NCI-H2081 treated with DMSO at 0.1 percent for 48 hours (cell line): ENCODE measurements around the gene RBM38.

Experiments used
- DNase-seq: peaks from one replicate; lab custom pipeline; 2025; lab: John Stamatoyannopoulos, UW

RBM38 gene

DNA sequence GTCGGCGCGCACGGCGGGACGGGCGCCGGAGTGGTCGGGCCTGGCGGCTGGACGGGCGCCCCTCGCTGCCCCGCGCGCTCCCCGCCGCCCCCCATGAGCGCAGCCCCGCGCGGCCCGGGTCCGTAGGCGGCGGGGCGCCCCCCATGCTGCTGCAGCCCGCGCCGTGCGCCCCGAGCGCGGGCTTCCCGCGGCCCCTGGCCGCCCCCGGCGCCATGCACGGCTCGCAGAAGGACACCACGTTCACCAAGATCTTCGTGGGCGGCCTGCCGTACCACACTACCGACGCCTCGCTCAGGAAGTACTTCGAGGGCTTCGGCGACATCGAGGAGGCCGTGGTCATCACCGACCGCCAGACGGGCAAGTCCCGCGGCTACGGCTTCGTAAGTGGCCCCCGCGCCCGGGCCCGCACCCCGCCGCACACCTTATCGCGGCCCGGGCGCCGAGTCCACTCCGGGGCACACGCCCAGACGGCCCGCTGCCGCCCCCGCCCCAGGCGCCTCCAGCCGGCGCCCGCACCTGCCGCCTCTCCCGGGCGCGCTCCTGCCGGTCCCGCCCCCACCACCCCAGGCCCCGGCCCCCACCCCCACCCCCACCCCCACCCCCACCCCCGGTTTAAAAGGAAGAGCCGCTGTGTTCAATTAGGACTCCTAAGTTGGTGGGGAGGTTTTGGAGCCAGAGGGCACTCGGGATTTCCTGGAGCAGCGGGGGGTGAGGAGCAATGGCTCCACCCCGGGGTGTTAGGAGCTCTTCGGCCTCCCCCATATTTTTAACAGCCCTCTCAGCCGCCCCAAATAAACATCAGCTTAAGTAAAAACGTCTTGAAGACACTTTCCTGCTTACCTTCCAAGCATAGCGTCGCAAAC is 474 bp downstream of the RBM38 start:
- no peak for DNase-seq

DNA sequence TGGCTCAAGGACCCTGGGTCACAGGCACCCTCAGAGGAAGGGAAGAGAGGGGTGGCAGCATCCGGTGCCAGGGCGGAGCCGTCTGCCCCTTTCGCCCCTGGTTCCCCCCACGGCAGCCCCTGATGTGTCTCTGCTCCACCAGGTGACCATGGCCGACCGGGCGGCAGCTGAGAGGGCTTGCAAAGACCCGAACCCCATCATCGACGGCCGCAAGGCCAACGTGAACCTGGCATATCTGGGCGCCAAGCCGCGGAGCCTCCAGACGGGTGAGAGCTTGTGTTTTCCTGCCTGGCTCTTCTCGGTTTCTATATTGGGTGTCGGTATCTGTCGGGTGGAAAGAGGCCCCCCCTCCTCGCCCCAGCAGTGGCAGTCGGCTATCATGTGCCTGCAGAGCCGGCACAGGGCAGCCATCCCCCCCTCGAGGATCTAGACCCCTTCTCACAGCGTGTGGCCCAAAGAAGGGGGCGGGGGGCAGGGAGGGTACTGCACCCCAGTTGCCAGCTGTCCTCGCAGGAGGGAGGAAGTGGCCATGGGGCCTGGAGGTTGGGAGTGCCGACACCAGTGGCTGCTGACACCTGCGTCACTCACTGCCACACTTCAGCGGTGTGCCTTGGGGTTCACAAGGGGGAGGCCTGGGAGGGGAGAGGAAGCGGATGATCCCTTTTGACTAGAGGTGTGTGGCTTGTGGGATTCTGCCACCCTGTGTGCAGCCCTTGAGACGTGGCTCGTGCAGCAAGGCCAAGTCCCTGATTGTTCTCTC is 1.5 kb downstream of the RBM38 start:
- no peak for DNase-seq

DNA sequence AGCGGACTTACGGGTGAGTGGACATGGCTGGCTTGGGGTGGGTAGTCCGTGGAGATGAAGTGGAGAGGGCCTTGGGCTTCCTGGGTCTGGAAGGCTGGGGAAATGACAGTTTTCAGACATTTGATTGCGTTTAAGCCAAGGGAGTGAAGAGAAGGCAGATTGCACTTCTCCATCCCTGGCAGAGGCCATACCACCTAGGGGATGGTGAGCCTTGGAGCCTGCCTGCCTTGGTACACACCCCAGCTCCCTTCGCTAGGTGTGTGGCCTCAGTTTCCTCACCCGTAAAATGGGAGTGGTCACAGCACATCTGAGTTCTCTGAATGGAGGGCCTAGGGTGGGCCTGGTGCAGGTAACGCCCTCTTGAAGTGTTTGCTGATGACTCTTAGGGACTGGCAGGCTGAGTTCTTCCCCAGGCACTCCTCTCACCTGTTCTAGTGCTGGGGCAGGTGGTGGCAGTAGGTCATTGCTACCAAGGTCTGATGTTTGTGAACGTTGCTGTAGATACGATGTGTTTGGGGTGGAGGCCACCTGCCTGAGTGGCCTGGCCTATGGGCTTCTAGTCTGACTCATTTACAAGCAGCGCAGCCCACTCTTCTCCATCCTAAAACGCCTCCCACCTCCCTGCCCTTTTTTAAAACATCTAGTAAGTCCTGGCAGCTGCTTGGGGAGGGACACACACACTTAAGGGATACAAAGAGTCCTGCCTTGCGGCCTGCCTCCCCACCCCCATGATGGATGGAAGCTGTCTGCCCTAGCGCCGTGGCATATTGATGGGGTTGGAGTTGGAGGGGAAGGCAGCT is 2.3 kb downstream of the RBM38 start:
- no peak for DNase-seq

DNA sequence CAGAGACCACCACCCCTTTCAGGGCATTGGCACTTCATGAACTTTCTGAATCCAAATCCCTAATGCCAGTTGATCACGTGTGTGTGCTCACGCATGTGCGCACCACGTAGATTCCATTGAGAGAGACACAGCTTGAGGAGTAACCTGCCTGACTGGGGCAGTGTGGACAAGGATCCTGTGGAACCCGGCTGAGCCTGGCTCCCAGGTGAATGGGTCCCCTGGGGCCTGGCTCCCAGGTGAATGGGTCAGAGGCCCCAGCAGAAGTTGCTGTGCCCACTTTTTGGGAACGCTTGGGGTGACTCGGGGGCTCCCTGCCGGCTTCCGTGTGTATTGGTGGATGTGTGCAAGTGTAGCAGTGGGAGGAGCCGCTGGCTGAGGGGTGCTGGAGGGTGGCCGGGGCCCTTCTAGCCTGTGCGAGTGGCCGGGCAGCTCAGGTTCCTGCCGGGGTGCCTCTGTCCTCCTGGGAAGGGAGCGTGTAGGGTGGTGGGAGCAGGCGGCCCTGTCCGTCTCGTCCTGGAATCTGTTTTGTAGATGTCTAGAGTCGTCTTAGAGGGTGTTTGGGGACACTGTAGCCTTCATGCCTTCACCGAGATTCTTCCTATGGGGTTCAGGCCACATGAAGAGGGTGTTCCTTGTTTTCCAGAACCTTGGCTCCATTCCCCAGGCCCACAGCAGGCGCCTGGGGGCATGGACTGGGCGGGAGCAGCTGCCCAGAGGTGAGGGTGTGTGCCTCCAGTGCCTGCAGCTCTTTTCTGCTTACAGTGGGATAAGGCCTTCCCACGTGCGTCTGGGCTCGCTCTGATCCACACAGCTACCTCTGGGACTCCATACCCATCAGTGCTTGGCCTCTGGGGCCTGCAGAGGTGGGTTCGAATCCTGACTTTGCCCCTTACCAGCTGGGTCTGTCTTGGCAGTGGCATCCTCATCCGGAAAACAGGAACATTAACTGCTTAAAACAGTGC is 3.2 kb downstream of the RBM38 start:
- DNase-seq, result no peak

DNA sequence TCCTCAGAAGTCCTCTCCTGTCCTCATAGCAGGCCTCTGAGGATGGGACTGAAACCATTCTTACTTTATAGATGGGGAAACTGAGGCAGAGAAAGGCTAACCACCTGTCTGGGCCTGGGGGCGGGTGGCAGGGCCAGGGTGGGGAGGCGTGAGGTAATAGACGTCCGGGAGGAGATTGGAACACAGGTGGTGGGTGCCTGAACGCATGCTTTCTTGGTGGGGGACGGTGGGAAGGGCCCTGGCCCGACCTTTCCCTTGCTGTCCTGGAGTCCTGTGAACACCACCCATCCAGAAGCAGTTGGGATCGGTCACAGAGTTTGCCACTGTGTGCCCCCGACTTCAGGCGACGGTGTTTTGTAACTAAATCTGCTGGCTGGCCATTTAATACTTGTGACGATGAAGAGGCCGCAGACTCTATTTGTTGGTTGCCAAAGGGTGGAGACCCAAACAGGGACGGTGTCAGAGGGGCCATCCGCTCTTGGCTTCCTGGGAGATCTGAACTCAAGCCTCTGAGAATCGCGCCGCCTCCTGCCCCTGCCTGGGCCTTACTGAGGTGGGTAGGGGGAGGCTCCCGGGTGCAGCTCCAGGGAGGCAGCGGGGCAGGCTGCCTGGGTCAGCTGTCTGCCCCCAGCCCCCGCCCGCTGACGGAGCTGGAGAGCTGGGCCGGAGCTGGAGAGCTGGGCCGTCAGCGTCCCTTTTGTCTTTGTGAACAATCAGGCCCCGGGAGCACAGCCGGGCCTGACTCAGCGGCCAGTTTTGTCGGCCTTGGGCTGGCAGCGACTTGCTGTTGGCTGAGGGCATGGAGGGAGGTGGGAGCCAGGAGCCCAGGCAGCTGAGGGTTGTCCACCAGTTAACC is 4.1 kb downstream of the RBM38 start:
- no peak for DNase-seq

DNA sequence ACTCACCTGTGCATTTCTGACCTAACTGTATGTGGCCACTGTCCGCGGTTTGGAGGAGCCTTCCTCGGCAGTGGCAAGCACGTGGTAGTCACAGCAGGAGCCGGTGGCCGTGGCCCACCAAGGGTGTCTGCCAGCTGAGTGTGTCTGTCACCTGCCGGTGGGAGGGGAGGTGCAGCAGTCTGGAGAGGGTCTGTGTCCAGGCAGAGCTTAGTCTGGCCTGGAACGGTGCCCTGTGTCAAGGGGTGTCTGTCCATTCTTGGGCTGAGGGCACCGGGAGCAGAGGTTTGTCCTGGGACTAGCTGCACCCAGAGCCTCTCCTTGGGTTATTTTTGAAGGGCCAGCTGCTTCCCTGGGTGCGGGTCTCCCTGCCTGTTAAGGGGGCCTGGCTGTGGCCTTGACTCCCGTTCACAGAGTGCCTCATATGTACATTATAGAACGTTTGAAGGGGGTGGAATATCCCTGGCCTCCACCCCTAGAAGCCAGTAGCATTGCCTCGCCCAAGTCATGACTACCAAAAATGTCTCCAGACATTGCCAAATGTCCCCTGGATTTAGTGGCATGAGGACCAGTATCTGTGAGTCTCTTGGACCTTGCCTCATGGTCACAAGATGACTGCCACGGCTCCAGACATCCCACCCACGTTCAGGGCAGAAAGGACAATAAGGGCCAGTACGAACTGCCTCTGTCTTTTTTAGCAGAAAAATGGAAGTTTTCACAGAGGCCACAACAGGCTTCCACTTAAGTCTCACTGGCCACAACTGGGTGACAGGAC is 5.2 kb downstream of the RBM38 start:
- no peak for DNase-seq

DNA sequence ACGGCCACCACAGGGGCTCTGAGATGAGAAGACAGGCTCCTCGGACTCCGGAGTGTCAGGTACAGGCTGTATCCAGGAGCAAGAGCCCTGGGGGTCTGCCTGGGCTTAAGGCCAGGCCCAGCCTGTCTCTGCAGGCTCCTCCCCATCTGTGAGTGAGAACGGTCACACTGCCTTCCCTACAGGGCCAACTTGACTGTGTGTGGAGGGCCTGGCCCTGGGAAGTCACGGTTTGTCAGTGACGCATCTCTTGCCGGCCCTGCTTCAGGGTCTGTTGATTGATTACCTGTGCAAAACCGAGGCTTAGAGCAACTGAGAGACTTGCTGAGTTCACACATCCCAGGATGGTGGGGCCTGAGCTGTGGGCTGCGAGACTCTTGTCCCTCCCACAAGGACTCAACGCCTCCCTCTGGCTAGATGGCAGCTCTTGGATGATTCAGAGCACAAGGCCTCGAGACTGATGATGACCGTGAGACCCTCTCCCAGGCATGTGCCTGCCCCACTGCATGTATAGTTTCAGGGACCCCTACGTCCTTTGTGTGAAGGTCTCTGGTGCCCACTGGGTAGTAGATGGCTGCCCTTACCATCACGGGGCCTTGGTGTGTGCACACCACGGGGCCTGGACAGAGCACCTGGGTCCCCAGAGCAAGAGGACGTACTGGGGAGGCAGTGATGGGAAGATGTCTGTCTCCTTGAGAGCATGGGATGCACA is 5.9 kb downstream of the RBM38 start:
- no peak for DNase-seq

DNA sequence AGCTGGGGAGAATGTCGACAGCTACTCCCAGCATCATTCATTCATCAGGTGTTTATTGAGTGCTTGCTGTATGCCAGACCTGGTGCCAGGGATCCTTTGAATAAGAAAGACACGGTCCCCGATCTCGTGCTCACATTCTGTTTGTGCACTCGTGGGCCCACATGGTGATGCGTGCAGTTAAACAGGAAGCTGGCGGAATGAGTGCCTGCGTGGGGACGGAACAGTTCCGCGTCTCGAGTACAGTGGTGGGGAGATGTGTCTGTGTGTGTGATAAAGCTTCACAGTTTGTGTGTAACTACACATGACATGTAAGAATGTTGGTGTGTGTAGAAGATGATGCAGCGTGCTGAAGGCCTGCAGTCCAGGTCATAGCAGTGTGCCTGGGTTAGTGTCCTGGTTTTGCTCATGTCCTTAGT is 6.5 kb downstream of the RBM38 start:
- DNase-seq, result no peak

DNA sequence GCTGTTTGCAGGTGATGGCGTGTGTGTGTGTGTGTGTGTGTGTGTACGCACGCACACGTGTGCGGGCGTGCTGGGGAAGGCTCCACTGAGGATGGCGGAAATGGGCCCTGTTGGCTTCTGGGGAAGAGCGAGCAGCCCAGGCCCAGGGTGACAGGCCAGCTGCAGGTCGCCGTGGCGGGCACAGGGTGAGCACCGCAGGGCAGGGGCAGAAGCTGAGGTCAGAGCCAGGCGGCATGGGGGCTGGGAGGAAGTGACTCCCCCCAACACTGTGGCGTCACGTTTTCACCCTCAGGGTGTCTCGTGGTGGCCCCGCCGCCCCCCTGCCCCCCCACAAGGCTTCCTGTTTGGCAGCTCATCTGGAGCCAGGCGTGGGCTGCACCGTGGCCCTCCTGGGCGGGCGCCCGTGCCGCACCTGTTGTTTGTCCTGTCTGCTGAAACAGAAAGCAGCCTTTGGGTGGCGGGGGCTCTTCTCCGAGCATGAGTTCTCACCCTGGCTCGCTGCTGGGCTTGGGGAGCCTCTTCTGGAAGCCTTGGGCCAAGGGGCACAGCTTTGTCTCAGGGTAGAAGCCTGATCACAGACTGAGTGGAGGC is 7.1 kb downstream of the RBM38 start:
- DNase-seq, result no peak

DNA sequence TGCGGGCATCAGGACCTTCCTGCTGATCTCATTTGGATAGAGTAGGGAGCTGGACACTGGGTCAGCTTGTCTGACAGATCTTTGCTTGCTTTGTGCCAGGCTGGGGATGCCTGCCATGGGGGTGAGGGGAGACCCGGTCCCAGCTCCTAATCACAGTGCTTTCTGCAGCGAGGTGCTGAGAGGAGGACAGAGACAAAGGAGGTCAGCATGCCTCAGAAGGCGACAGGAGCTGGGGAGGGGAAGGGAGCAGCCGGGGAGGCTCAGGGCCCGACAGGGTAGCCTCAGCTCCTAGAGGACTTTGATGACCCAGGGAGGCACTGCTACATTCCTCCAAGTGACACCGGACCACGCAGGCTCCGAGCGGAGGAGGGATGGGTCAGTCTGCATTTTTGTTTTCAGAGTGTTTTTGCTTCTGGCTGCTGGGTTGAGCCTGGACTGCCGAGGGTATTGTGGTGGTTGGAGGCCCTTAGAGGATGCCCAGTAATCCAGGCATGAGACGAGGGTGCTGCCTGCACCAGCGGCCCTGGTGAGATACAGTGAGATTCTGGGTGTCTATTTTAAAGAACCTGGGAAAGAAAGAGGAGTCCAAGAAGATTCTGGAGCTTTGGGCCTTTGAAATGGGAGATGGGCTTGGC is 7.8 kb downstream of the RBM38 start:
- no peak for DNase-seq

DNA sequence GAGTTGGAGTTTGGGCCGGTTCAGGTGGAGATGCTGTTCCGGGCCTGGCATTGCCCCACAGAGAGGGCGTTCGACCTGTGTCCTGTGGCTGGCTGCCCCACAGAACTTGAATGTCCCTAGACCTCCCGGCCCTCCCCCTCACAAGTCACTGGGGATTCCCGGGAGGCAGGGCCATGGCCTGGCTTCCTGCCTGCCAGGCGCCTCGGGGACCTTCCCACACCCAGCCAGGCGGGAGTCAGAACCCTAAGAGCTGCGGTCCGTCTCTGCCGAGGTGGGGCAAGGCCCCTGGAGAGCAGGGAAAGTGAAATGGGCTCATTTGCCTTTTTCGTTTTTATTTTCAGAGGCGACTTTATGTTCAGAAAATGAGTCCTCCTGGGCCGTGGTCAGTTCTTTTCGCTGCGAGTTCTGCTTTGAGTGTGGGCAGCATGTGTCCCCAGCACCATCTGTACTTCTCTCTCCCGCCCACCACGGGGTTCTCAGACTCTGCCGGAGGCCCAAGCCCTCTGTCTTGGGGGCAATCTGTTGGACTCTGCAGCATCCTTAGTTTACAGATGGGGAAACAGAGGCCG is 8.5 kb downstream of the RBM38 start:
- no peak for DNase-seq

DNA sequence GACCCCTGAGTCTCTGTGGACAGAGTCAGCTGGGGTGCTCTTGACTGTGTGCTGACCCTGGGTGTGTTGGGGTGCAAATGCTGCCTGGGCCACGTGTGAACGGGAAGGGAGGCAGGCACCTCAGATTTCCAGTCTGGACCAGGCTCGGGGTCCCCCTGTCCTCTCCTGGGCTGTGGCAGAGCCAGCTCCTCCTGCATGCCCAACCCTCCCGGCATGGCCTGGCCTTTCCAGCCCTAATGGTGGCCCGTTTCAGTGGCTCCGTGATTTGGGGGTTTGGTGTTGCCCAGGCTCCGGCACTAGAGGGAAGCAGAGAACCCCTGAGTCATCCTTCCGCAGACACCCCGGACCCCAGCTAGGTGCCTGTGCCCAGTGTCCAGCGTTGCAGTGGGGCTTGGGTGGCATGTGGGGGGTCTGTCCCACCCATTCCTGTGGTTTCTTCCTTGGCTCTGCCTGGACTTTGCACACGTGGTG is 9.1 kb downstream of the RBM38 start:
- DNase-seq, result no peak

DNA sequence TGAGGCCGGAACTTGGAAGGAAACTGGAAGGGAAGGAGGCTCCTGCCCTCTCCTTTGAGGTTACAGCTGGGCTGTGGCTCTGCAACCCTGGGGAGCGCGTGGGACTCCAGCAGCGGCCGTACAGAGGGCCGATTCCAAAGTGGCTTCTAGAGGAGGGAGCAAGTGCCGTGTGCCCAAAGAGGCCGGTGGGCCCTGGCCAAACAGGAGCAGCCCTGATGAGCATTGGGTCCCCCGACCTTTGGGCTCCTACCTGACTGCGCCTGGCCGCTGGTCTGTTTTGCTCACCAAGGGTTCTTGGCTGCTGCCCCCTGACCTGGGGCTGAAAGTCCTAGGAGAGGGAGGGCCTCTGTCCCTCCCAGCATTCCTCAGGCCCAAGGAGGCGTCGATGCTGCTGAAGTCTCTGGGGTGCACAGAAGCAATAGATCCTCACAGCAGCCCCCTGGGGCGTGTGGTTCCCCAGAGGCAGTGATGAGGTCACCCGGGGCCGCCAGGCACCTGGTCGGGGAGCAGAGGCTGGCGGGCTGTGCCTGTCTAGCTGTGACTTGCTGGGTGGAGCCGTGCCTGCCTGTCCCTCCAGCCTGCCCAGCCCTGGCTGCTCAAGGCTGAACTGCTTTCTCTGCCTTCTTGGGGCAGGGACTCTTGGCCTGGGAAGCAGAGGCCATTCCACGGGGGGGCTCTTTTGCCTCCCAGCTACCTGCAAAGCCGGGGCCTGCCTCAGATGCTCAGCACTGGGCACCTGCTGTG is 9.8 kb downstream of the RBM38 start:
- DNase-seq, result no peak

DNA sequence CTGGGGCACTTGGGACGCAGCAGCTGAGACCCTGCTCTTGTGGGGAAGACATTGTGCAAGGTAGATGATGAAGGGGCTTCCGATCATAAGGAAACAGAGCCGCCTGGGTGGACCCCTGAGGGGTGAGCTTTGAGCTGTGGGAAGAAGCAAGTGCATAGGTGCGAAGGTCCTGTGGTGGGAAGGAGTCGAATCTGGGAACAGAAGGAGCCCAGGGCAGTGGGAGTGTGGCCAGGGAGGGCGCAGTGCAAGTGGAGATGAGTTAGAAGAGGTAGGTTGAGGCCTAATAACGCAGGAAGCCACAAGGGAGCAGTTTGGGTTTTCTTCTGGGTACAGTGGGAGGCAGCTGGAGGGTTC is 10.3 kb downstream of the RBM38 start:
- DNase-seq, result no peak

DNA sequence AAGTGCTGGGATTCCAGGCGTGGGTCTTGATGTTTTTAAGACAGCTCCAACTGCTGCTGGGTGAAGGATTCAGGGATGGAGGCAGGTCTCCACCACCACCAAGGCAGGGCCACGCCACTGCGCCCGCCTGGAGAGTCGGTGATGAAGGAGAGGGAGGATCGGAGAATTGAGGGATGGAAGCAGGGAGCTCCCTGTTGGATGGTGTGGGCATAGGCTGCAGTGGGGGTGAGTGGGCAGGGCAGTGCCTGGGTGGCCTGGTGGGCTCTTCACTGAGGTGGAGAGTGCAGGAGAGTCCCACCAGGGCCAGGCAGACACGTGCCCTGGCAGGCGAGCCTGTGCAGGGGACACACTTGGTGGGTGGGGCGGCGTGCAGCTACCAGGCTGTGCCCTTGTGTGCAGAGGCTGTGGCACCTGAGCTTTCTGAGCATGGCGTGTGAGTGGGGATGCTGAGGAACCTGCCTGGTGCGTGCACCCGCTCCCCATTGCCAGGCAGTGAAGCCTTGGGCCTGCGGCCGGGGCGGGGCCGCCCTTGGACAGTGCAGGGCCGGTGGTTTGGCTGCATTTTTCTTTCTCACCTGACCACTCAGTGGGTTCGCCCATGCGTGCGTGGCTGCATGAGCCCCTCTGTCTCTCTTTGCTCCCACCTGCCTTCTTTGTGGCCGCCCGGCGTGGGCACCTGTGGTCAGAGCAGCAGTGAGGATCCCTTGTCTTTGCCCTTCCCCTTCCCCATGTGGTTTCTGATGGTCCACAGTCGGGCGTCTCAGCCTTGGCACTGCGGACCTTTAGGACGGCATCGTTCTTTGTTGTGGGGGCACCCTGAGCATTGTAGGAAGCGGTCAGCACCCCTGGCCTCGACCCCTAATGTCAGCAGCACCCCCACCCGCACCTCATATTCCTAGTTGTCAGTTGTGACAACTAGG is 11.3 kb downstream of the RBM38 start:
- no peak for DNase-seq

DNA sequence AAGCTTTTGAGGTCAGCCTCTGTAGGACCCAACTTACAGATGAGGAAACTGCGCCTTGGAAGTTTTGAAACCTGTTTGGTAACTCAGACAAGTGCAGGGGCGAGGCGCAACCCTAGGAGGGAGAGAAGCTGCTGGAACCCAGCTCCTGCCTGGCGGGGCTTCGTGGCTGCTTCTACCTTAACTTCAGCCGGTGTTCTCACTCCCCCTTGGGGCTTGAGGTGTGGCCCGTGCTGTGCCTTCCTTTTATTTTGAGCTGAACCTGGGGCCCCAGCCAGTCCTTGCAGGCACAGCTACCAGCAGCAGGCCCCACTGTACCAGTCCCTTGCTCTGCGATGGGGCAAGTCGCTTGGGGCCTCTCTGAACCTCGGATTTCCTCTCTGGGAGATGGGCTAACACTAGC is 12.0 kb downstream of the RBM38 start:
- DNase-seq, result no peak
